ENCODE results near the gene CRACDL.

Gene CRACDL

GRCh38 chr2:98826856-98827255 is 109.2 kb downstream of the CRACDL start:
- no peaks in the 10 kb centered on the region for H4K20me1 ChIP-seq (ENCODE audit: low read depth, low read length)
- H3K27ac ChIP-seq (ENCODE audit: low read depth, low read length) = no peak overlapping the region
- H3F3A ChIP-seq (ENCODE audit: insufficient read depth) = no peaks in the 10 kb centered on the region
- no peaks in the 10 kb centered on the region for H3K9me2 ChIP-seq (replicated peaks; ENCODE audit: insufficient read depth, low read length)
- no peak overlapping the region for H2AFZ ChIP-seq (ENCODE audit: low read depth, low read length, severe bottlenecking)
- no peak overlapping the region for H3K4me3 ChIP-seq (ENCODE audit: insufficient read depth, low read length, poor library complexity, severe bottlenecking)
- no peaks in the 10 kb centered on the region for H3K27me3 ChIP-seq (ENCODE audit: low read length)
- H3K36me3 ChIP-seq (ENCODE audit: low read length) = no peaks in the 10 kb centered on the region
- H3K9me3 ChIP-seq (ENCODE audit: insufficient read depth, low read length) = no peaks in the 10 kb centered on the region
- no peak overlapping the region for H3K9ac ChIP-seq (ENCODE audit: low read length)
- H3K79me2 ChIP-seq (ENCODE audit: insufficient read depth, low read length) = no peaks in the 10 kb centered on the region
- no peak for TF ChIP-seq EZH2phosphoT487 (conservative IDR thresholded peaks at IDR 0.05; ENCODE audit: low read length)
- no peak for TF ChIP-seq CTCF (IDR thresholded peaks at IDR 0.05; ENCODE audit: insufficient read depth, low read length, poor library complexity, severe bottlenecking)
- H3K4me2 ChIP-seq (ENCODE audit: low read depth, low read length, poor library complexity, severe bottlenecking) = no peak overlapping the region

- Histone ChIP-seq H3F3A (ENCODE audit: insufficient read depth) (no peaks in the 10 kb centered on the region), H3K36me3 (ENCODE audit: low read length) (no peaks in the 10 kb centered on the region), H3K4me3 (ENCODE audit: insufficient read depth, low read length, poor library complexity, severe bottlenecking) (no peak overlapping the region), H3K27ac (ENCODE audit: low read depth, low read length) (no peak overlapping the region), H3K27me3 (ENCODE audit: low read length) (no peaks in the 10 kb centered on the region), H2AFZ (ENCODE audit: low read depth, low read length, severe bottlenecking) (no peak overlapping the region), H3K9me3 (ENCODE audit: insufficient read depth, low read length) (no peaks in the 10 kb centered on the region), H3K9me2 (replicated peaks; ENCODE audit: insufficient read depth, low read length) (no peaks in the 10 kb centered on the region), H3K79me2 (ENCODE audit: insufficient read depth, low read length) (no peaks in the 10 kb centered on the region), H3K9ac (ENCODE audit: low read length) (no peak overlapping the region), H3K4me2 (ENCODE audit: low read depth, low read length, poor library complexity, severe bottlenecking) (no peak overlapping the region), H4K20me1 (ENCODE audit: low read depth, low read length) (no peaks in the 10 kb centered on the region)
- TF ChIP-seq EZH2phosphoT487 (conservative IDR thresholded peaks at IDR 0.05; ENCODE audit: low read length) (no peak), CTCF (IDR thresholded peaks at IDR 0.05; ENCODE audit: insufficient read depth, low read length, poor library complexity, severe bottlenecking) (no peak)
Measured at GRCh38 chr2:98825858-98826257, 110.2 kb downstream of the CRACDL start.

GRCh38 chr2:98825404-98825803 is 110.6 kb downstream of the CRACDL start:
- no peak overlapping the region for H3K9ac ChIP-seq (ENCODE audit: low read length)
- H3K4me3 ChIP-seq (ENCODE audit: insufficient read depth, low read length, poor library complexity, severe bottlenecking) = no peak overlapping the region
- no peaks in the 10 kb centered on the region for H3K79me2 ChIP-seq (ENCODE audit: insufficient read depth, low read length)
- no peaks in the 10 kb centered on the region for H3K27me3 ChIP-seq (ENCODE audit: low read length)
- no peaks in the 10 kb centered on the region for H3K9me3 ChIP-seq (ENCODE audit: insufficient read depth, low read length)
- H3K27ac ChIP-seq (ENCODE audit: low read depth, low read length) = no peak overlapping the region
- TF ChIP-seq EZH2phosphoT487 (conservative IDR thresholded peaks at IDR 0.05; ENCODE audit: low read length) = no peak
- no peak for TF ChIP-seq CTCF (IDR thresholded peaks at IDR 0.05; ENCODE audit: insufficient read depth, low read length, poor library complexity, severe bottlenecking)
- no peaks in the 10 kb centered on the region for H3K36me3 ChIP-seq (ENCODE audit: low read length)
- H4K20me1 ChIP-seq (ENCODE audit: low read depth, low read length) = no peaks in the 10 kb centered on the region
- H2AFZ ChIP-seq (ENCODE audit: low read depth, low read length, severe bottlenecking) = no peak overlapping the region
- no peaks in the 10 kb centered on the region for H3F3A ChIP-seq (ENCODE audit: insufficient read depth)
- no peak overlapping the region for H3K4me2 ChIP-seq (ENCODE audit: low read depth, low read length, poor library complexity, severe bottlenecking)
- H3K9me2 ChIP-seq (replicated peaks; ENCODE audit: insufficient read depth, low read length) = no peaks in the 10 kb centered on the region

GRCh38 chr2:98825020-98825350 is 111.0 kb downstream of the CRACDL start:
- no peak overlapping the region for H3K4me2 ChIP-seq (ENCODE audit: low read depth, low read length, poor library complexity, severe bottlenecking)
- H4K20me1 ChIP-seq (ENCODE audit: low read depth, low read length) = no peaks in the 10 kb centered on the region
- H3K79me2 ChIP-seq (ENCODE audit: insufficient read depth, low read length) = no peaks in the 10 kb centered on the region
- H3K9me2 ChIP-seq (replicated peaks; ENCODE audit: insufficient read depth, low read length) = no peaks in the 10 kb centered on the region
- no peaks in the 10 kb centered on the region for H3F3A ChIP-seq (ENCODE audit: insufficient read depth)
- H3K9me3 ChIP-seq (ENCODE audit: insufficient read depth, low read length) = no peaks in the 10 kb centered on the region
- no peak overlapping the region for H3K9ac ChIP-seq (ENCODE audit: low read length)
- no peaks in the 10 kb centered on the region for H3K36me3 ChIP-seq (ENCODE audit: low read length)
- no peak overlapping the region for H2AFZ ChIP-seq (ENCODE audit: low read depth, low read length, severe bottlenecking)
- no peak overlapping the region for H3K4me3 ChIP-seq (ENCODE audit: insufficient read depth, low read length, poor library complexity, severe bottlenecking)
- TF ChIP-seq EZH2phosphoT487 (conservative IDR thresholded peaks at IDR 0.05; ENCODE audit: low read length) (no peak), CTCF (IDR thresholded peaks at IDR 0.05; ENCODE audit: insufficient read depth, low read length, poor library complexity, severe bottlenecking) (no peak)
- H3K27me3 ChIP-seq (ENCODE audit: low read length) = no peaks in the 10 kb centered on the region
- H3K27ac ChIP-seq (ENCODE audit: low read depth, low read length) = no peak overlapping the region
